GM21423 (cell line): ENCODE results near the gene NUP210.

Source experiments
- ATAC-seq: cut with Tn5 transposase; IDR thresholded peaks from one replicate; pipeline ENCODE4 v1.9.1; 2021; ENCODE audit warnings: mild to moderate bottlenecking, moderate library complexity; ENCODE audit not compliant: unreplicated experiment

Gene NUP210

DNA sequence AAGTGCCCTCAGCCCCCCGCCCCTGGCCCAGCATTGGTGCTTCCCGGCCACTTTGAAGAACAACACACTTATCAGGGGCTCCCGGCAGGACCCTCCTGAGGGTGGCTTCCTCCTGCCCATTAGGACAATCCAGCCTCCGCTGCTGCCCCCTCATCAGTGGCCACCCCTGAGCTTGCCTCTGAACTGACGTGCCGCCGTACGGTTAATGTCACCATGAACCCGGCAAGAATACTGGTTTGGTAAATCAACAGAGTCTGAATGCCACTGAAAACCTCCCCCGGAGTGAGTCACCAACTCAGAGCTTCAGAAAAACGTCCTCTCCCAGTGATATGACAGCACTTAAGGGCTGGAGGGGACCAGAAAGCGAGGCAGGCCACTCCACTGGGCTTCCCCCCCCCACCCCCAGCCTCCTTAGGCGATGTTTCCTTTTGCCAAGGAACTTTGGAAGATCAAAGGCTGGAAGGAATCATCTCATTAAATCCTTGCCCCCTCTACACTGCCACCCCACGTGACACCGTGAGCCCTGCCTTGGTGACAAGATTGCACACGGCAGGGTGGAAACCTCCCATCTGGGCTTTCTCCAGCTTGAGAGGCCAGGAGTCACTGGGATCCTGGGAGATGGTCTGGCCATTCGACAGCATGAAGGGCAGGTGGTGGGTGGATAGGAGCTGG is 142.1 kb downstream of the NUP210 start:
- ATAC-seq: no peak

DNA sequence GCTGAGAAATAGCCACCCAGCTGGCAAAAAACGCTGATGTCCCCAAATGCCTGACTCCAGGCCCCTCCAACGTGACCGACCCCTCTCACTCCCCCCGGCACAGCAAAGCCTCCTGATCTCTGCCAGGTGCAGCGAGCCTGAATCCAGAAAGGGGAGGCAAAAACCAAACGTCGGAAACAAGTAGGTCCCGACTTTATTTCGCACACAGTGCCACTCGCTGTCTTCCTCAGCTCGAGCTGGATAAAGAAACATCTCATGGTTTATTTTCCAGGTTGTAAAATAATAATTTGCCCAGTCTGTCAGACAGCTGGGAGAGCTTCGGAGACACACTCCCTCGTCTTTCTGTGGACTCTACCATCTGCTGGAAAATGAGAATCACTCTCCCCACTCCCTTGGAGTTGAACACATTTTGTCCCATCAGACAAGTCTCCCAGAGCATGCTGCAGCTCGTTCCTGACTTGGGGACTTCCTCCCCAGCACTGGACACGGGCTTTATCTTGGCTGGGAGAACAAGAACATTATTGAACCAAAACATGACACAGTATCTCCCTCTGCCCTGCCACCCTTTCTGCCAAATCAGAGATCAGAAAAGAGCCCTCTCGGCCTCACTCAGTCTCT is 142.8 kb downstream of the NUP210 start:
- no peak for ATAC-seq

DNA sequence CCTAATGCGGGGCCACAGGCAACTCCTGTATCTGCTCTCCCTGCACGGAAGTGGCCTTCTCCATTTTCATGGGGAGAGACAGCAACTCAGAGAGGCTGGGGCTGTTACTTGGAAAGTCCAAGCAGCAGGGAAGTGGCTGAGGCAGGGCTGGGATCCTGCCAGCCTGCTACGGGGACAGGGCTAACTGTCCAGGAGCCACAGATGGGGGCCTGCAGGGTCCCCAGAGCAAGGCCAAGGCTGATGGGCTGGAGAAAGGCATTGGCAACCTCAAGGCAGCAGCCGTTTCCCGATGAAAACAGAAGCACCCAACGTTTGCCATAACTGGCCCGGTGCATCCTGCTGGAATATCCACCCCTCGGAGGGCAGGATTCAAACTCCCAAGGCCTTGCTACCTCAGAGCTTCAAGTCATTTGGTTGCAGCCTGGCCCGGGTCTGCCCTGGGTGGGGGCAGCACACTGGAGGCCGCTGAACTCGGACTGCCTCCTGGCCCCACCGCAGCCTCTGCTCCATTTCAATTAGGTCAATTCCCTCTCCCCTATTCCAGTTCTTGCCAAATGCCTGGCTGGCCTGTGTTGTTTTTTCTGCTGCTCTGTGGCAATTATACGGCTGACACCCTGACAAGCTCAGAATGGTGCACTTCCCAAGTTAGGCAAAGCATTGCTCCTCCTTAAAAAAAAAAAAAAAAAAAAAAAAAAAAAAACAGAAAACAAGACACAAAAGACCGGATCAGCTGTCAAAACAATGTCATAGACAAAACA is 143.5 kb downstream of the NUP210 start:
- ATAC-seq: no peak

DNA sequence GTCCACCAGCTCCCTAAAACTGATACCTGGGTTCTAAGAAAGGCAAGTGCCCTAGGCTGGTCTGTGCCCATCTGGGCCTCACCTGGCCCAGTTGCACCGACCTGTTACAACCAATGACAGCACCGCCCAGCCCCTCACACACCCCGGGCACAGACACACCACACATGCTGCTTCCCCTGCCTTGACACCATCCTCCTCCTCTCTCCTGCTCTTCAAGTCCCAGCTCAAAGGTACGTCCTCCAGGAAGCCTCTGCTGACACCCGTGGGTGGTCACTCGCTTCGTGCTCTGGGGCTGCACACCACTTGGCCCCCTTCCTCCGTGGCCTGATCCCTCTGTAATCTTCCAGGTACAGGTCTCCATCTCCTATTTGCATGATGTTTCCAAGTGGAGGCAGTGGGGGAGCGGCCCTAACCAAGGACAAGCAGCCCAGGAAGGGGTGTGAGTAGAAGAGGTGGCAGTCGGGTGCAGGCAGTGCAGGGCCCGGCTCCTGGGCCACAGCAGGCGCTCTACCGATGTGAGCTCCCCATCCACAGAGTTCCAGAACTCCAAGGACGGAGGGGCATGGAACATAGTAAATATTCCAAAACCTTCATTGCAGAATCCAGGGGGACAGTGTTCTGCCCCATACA is 144.6 kb downstream of the NUP210 start:
- no peak for ATAC-seq

DNA sequence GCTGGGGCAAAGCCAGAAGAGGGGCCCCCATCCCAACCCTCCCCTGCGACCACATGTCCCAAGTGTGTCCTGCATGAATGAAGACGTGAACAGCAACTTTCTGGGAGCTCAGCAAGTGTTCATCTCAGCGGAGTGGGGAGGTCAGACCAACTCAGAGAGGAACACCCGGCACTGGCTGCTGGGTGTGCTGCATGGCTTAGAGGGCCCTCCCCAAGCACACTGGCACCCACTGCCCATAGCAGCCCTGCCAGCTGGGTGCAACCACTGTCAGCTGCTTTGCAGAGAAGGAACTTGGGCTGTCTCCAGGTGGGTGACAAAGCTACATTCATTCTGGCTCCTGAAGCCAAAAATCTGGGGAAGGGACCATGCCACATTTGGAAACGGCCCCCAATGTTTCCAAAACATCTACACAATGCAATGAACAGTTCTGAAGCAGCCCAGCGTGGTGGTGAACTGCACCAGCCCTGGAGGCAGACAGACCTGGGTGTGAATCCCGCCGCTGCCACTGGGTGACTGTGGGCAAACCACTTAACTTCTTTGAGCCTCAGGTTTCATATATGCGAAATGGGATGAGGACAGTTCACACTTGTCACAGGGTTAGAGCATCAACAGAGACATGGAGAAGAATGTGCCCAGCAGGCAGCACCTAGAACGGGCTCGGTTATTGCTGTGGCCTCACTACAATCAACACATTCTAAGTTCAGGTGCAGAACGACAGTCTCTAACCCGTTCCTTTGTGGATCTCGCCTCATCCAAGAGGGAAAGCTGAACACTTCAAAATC is 145.4 kb downstream of the NUP210 start:
- ATAC-seq: no peak

DNA sequence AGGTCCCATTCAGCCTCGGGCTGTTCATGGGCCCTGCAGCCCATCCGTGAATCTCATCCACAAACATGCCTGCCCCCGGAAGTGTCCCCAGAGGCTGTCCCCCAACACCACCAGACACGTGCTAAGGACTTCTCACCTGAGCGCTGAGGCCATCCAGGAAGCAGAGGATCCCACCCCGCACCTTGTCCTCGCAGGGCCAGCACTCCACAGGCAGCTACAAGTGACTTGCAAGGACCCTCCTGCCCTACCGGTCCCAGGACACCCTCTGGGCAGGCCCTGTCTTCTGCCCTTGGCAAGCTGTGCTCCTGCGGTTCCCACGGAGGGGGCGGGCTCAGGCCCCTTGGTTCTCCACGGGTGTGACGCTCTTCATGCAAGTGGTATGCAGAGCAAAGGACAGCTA is 146.0 kb downstream of the NUP210 start:
- no peak for ATAC-seq

DNA sequence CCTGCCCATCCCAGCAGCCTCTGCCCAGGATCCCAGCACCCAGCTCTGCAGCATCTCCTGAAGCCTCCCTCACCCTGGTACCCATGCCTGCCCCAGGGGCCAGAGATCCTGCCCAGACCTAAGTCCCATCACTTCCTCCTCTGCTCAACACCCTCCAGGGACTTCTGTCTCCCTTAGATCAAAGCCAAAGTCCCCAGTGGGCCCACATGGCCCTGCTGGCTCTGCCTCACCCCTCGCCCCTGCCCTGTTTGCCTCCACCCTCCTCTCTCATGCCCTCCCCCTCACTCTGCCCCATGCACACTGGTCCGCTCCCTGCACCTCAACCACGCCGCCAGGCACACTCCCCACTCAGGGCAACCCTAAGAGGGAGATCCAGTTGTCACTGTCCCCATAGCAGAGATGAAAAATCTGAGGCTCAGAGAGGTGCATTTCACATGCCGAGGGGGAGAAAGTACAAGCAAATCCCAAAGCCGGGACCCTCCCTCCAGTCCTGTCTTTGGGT is 146.5 kb downstream of the NUP210 start:
- no peak for ATAC-seq

DNA sequence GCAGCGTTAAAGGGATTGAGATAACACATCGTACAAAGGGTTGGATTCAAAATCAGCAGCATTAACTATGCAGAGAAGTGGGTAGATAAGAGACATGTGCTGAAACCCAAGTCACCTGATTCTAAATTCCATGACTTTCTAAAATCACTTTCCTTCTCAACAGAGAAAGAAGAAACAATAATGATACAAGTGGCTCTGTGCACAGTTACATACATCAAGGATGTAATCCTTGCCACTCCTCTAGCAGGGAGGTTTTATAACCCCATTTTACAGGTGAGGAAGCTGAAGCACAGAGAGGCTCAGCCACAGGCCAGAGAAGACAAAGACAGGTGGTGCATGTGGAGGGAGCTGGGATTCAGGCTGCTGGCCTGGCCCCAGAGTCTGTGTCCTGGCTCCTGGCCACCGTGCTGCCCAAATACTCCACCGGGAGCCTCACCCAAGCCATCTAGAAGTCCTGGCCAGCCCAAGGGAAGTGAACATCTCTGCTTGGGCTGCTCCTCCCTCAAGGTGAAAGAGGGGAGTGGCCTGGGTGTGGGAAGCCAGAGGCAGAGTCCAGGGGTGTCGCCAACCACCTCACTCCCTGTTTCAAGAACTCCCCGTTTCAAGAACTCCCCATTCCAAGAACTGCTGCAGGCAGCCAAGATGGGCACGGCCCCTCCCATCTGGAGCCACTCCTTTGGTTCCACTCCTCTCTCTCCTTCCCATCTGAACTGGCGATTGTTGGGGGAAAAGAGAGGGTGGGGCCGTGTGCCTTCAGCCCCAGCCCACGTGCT is 147.1 kb downstream of the NUP210 start:
- ATAC-seq: no peak

DNA sequence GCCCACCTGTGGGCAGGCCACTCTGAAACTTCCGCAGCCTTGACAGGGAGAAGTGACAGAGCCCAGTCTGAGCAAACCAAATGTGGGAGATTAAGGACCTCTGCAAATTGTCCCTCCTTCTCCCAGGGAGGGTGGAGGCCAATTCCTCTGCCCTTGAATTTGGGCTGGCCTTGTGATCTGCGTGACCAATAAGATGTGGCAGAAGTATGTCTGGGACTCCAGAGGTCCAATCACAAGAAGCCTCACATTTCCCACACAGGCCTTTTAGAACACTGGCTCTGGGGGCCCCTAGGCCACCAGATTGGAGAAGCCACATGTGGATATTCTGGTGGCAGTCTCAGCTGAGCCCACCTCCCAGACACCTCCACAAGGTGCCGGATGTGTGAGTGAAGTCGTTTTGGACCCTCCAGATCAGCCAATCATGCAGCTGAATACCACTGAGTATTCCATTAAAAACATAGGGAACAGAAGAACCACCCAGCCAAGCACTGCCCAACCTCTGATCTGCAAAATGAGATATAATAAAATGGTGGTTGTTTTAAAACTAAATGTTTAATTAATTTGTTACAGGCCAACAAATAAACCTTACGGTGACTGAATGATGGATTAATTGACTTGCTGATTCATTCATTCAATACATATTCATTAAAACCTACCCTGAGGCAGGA is 150.3 kb downstream of the NUP210 start:
- ATAC-seq: no peak

DNA sequence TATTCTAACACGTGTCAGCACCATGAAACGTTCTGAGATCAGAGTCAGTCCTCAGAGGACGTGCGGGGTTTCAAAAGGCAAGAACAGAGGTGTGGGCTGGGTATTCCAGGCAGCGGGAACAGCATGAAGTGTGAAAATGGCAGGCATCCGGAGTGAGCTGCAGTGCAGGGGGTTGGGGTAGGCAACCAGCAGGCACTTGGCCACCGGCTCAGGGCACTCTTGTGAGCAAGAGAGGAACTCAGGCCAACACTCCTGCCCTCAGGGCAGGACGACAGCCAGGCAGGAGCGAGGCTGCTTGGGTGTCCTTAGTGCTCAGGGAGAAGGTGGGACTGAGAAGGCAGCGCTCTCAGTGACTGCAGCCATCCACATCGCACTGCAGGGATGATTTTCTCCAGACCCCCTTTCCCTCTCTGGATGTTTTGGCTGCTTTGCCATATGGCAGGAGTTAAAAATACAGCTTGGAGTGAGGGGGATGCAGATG is 151.1 kb downstream of the NUP210 start:
- no peak for ATAC-seq

DNA sequence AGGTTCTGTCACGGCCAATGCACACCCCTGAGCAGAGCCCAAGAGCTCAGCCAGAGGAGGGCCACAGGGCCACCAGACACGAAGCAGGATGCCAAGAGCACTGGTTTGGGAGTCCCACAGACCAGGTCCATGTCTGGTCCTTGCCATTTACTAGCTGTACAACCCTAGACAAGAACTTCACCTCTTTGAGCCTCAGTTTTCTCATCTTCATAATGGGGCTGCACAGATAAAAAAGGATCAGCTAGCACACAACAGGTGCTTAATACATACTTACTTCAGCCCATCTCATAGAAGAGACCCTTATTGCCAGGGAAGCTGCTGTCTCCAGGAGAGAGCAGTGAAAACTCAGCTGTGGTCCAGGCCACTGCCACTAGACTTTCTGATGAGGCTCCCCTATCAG is 152.0 kb downstream of the NUP210 start:
- no peak for ATAC-seq

DNA sequence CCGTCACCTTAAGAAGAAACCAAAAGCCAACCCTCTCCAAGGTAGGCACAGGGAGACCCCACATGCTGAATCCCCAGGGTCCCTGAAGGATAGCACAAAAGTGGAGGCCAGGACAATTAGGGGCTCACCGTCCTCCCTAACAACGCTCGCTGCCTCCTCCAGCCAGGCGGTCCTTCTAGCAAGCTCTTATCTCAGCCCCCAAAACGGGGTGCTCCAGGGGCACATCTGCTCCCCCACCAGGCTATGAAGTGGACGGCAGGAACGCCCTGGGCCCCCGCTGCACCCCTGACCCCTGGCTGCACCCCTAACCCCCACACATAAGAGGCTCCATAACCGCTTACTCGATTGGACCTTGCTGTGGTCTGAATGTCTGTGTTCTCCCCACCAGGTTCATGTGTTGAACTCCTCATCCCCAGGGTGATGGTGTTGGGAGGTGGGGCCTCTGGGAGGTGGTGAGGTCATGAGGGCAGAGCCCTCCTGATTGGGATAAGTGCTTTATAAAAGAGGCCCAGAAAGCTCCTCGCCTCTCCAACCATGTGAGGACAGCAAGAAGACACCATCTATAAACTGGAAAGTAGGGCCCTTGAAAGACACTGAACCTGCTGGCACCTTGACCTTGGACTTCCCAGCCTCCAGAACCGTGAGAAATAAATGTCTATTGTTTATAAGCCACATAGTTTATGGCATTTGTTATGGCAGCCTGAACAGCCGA is 153.3 kb downstream of the NUP210 start:
- ATAC-seq: no peak
